SK-N-SH treated with all-trans-retinoic acid at 6 μM for 48 hours (cell line): ENCODE data around the gene CD3D.
A peak's percentile ranks its signal among the peaks of the same experiment; 100 is the strongest.

Experiments used
- ATAC-seq: fragments of 200-7000 bp; cut with Tn5 transposase; 3 replicates; pipeline ENCODE4 v1.9.1; 2020; ENCODE audit warnings: mild to moderate bottlenecking, moderate library complexity
- ARNTL ChIP-seq: fragments of 450-650 bp; formaldehyde crosslinking; IDR thresholded peaks from 2 replicates; pipeline ENCODE4 v1.5.0; 2020; ENCODE audit warnings: low read depth, mild to moderate bottlenecking, moderate library complexity, borderline replicate concordance
- BACH2 ChIP-seq: fragments of 250-450 bp; sonication (Bioruptor Pico); IDR thresholded peaks from 2 replicates; pipeline ENCODE4 v1.9.0; 2021; ENCODE audit warnings: mild to moderate bottlenecking, borderline replicate concordance
- CREB5 ChIP-seq: fragments of 250-450 bp; sonication (Bioruptor Pico); IDR thresholded peaks from 2 replicates; pipeline ENCODE4 v1.5.1; 2020; ENCODE audit warnings: low read depth, mild to moderate bottlenecking, moderate library complexity
- CSDC2 ChIP-seq: fragments of 250-450 bp; sonication (Bioruptor Pico); IDR thresholded peaks from 2 replicates; pipeline ENCODE4 v1.5.0; 2020; ENCODE audit warnings: mild to moderate bottlenecking, moderate library complexity
- CSRNP3 ChIP-seq: fragments of 250-450 bp; sonication (Bioruptor Pico); IDR thresholded peaks from 2 replicates; pipeline ENCODE4 v1.5.1; 2021; ENCODE audit warnings: mild to moderate bottlenecking, moderate library complexity
- ESRRG ChIP-seq: fragments of 250-450 bp; sonication (Bioruptor Pico); IDR thresholded peaks from 2 replicates; pipeline ENCODE4 v1.6.1; 2021; ENCODE audit warnings: mild to moderate bottlenecking
- GLIS3 ChIP-seq: fragments of 250-450 bp; sonication (Bioruptor Pico); IDR thresholded peaks from 2 replicates; pipeline ENCODE4 v1.5.0; 2020; ENCODE audit warnings: mild to moderate bottlenecking, moderate library complexity
- OSR1 ChIP-seq: fragments of 250-450 bp; sonication (Bioruptor Pico); IDR thresholded peaks from 2 replicates; pipeline ENCODE4 v1.8.0; 2022; ENCODE audit warnings: moderate library complexity, mild to moderate bottlenecking, inconsistent platforms
- PATZ1 ChIP-seq: fragments of 250-450 bp; sonication (Bioruptor Pico); IDR thresholded peaks from 2 replicates; pipeline ENCODE4 v1.8.0; 2020; ENCODE audit warnings: mild to moderate bottlenecking, moderate library complexity, borderline replicate concordance
- POU6F1 ChIP-seq: fragments of 250-450 bp; sonication (Bioruptor Pico); IDR thresholded peaks from 2 replicates; pipeline ENCODE4 v1.8.0; 2021; ENCODE audit warnings: low read depth, mild to moderate bottlenecking, moderate library complexity, borderline replicate concordance
- PPARA ChIP-seq: fragments of 250-450 bp; sonication (Bioruptor Pico); IDR thresholded peaks from 2 replicates; pipeline ENCODE4 v1.5.0; 2020; ENCODE audit warnings: mild to moderate bottlenecking, borderline replicate concordance
- RARB ChIP-seq: fragments of 250-450 bp; sonication (Bioruptor Pico); IDR thresholded peaks from 2 replicates; pipeline ENCODE4 v1.8.0; 2021; ENCODE audit warnings: mild to moderate bottlenecking, moderate library complexity
- SNAI2 ChIP-seq: fragments of 250-450 bp; sonication (Bioruptor Pico); IDR thresholded peaks from 2 replicates; pipeline ENCODE4 v1.5.0; 2020; ENCODE audit warnings: mild to moderate bottlenecking, moderate library complexity
- TCF4 ChIP-seq: fragments of 250-450 bp; sonication (Bioruptor Pico); IDR thresholded peaks from 2 replicates; pipeline ENCODE4 v1.8.0; 2021; ENCODE audit warnings: mild to moderate bottlenecking, moderate library complexity, borderline replicate concordance
- TOX ChIP-seq: fragments of 250-450 bp; sonication (Bioruptor Pico); IDR thresholded peaks from 2 replicates; pipeline ENCODE4 v1.8.0; 2021; ENCODE audit warnings: mild to moderate bottlenecking, moderate library complexity, borderline replicate concordance
- TSHZ2 ChIP-seq: fragments of 250-450 bp; sonication (Bioruptor Pico); IDR thresholded peaks from 2 replicates; pipeline ENCODE4 v1.5.0; 2020; ENCODE audit warnings: mild to moderate bottlenecking, moderate library complexity
- ZFP3 ChIP-seq: fragments of 250-450 bp; sonication (Bioruptor Pico); IDR thresholded peaks from 2 replicates; pipeline ENCODE4 v1.5.0; 2020; ENCODE audit warnings: mild to moderate bottlenecking, moderate library complexity
- ZFP30 ChIP-seq: fragments of 450-650 bp; formaldehyde crosslinking; IDR thresholded peaks from 2 replicates; pipeline ENCODE4 v1.5.0; 2022; ENCODE audit warnings: mild to moderate bottlenecking, moderate library complexity
- ZNF565 ChIP-seq: fragments of 450-650 bp; formaldehyde crosslinking; conservative IDR thresholded peaks from 2 replicates; pipeline ENCODE4 v1.5.0; 2020; ENCODE audit warnings: low read depth, mild to moderate bottlenecking, moderate library complexity
- ZNF70 ChIP-seq: fragments of 450-650 bp; formaldehyde crosslinking; IDR thresholded peaks from 2 replicates; pipeline ENCODE4 v1.5.0; 2020; ENCODE audit warnings: mild to moderate bottlenecking, moderate library complexity
- ZNF8 ChIP-seq: fragments of 450-650 bp; formaldehyde crosslinking; IDR thresholded peaks from 2 replicates; pipeline ENCODE4 v1.5.0; 2020; ENCODE audit warnings: mild to moderate bottlenecking, moderate library complexity

Gene CD3D

GRCh38 chr11:118375978-118376377 lies 33.5 kb upstream of the CD3D start:
- no peak for ATAC-seq
- TF ChIP-seq ARNTL (CRISPR knock-in tag) = no peak
- TF ChIP-seq ZFP30 (CRISPR knock-in tag) = no peak
- no peak for TF ChIP-seq CSDC2 (CRISPR knock-in tag)
- no peak for TF ChIP-seq OSR1 (CRISPR knock-in tag)
- no peak for TF ChIP-seq GLIS3 (CRISPR knock-in tag)
- no peak for TF ChIP-seq TSHZ2 (CRISPR knock-in tag)

- no peak for TF ChIP-seq BACH2
- no peak for TF ChIP-seq ESRRG (CRISPR knock-in tag)
- TF ChIP-seq PPARA (CRISPR knock-in tag) = no peak
- TF ChIP-seq ZFP30 (CRISPR knock-in tag) = no peak
- ATAC-seq = no peak
Measured at GRCh38 chr11:118374729-118375128, 32.2 kb upstream of the CD3D start.

- no peak for TF ChIP-seq RARB (CRISPR knock-in tag)
- TF ChIP-seq ZNF565 (CRISPR knock-in tag) = no peak
- no peak for TF ChIP-seq CSRNP3 (CRISPR knock-in tag)
- ATAC-seq = no peak
Measured at GRCh38 chr11:118373871-118374270, 31.4 kb upstream of the CD3D start.

- TF ChIP-seq OSR1 (CRISPR knock-in tag) (no peak), CREB5 (CRISPR knock-in tag) (no peak), PPARA (CRISPR knock-in tag) (no peak), TSHZ2 (CRISPR knock-in tag) (no peak), ZNF70 (CRISPR knock-in tag) (no peak), SNAI2 (no peak)
- no peak for ATAC-seq
Measured at GRCh38 chr11:118373263-118373662, 30.8 kb upstream of the CD3D start.

- ATAC-seq = peak; percentile 43; the same call in 1 of the 3 replicates
- TF ChIP-seq BACH2 (no peak), TOX (no peak), ZFP30 (CRISPR knock-in tag) (no peak), ESRRG (CRISPR knock-in tag) (no peak), ZFP3 (CRISPR knock-in tag) (no peak), CREB5 (CRISPR knock-in tag) (no peak), RARB (CRISPR knock-in tag) (no peak), PATZ1 (CRISPR knock-in tag) (no peak), TCF4 (CRISPR knock-in tag) (no peak), ARNTL (CRISPR knock-in tag) (no peak), SNAI2 (no peak), CSDC2 (CRISPR knock-in tag) (no peak), POU6F1 (CRISPR knock-in tag) (no peak), ZNF8 (CRISPR knock-in tag) (no peak)
Measured at GRCh38 chr11:118370774-118371173, 28.3 kb upstream of the CD3D start.
